Measurements from ENCODE around the gene POU2F1. TPM values are rescaled to one million over a fixed set of nuclear protein-coding genes. Genes with fewer than 3 reads are reported as not detected.

POU2F1 gene
- total and polyA plus RNA-seq, 2 experiments from 2014 or later, result 38.8 to 66.1 TPM

GRCh38 chr1:167463080-167463479 lies 242.4 kb downstream of the POU2F1 start (continued):
- TF ChIP-seq ZNF462 (CRISPR knock-in tag; IDR thresholded peaks at IDR 0.05) (no peak), EZH2phosphoT487 (IDR thresholded peaks at IDR 0.05; ENCODE audit: unreplicated experiment) (no peak), REST (IDR thresholded peaks at IDR 0.05; ENCODE audit: unreplicated experiment) (no peak), POLR2AphosphoS5 (IDR thresholded peaks at IDR 0.05; ENCODE audit: low read depth) (no peak), JUNB (IDR thresholded peaks at IDR 0.05; ENCODE audit: unreplicated experiment) (no peak), ZNF114 (CRISPR knock-in tag; IDR thresholded peaks at IDR 0.05) (no peak), CTCF (conservative IDR thresholded peaks at IDR 0.05; ENCODE audit: low read depth in 2 of 2) (no peak), ZNF331 (CRISPR knock-in tag; IDR thresholded peaks at IDR 0.05; ENCODE audit: low read depth) (no peak), CREB1 (CRISPR knock-in tag; IDR thresholded peaks at IDR 0.05; ENCODE audit: low read depth) (no peak)
